GM12878 (cell line): Measurements from ENCODE around the gene ACOX1.

Experiments
- BRCA1 ChIP-seq: IDR thresholded peaks from 2 replicates; pipeline ENCODE4 v1.6.1; 2011; ENCODE audit warnings: low read depth, low read length, improper control_type of control experiment
- CEBPB ChIP-seq, 2 experiments: fragments of 150-350 bp in 1 of 2; IDR thresholded peaks; 2 replicates each; pipeline ENCODE4 v1.6.1; 2012 to 2014; ENCODE audit warnings: low read depth in 2 of 2, low read length in 2 of 2, borderline replicate concordance in 1 of 2, inconsistent platforms in 1 of 2
- CHD2 ChIP-seq: IDR thresholded peaks from 2 replicates; pipeline ENCODE4 v1.6.1; 2011; ENCODE audit warnings: low read depth, low read length, improper control_type of control experiment, borderline replicate concordance
- CREM ChIP-seq: IDR thresholded peaks from 2 replicates; pipeline ENCODE4 v1.6.1; 2014; ENCODE audit warnings: antibody characterized with exemption, low read depth
- EZH2 ChIP-seq: IDR thresholded peaks from 2 replicates; pipeline ENCODE4 v1.6.1; 2012; ENCODE audit warnings: low read depth, mild to moderate bottlenecking, control low read depth, inconsistent platforms, low read length, borderline replicate concordance; ENCODE audit not compliant: control insufficient read depth
- FOS ChIP-seq: IDR thresholded peaks from 3 replicates; pipeline ENCODE4 v1.6.1; 2011; ENCODE audit warnings: borderline replicate concordance; ENCODE audit not compliant: insufficient read length; ENCODE audit errors: extremely low read depth
- FOXK2 ChIP-seq: fragments of 450-650 bp; IDR thresholded peaks from 2 replicates; pipeline ENCODE4 v1.6.1; 2017; ENCODE audit warnings: mild to moderate bottlenecking, moderate library complexity
- MTA2 ChIP-seq: fragments of 450-650 bp; IDR thresholded peaks from 2 replicates; pipeline ENCODE4 v1.6.1; 2016; ENCODE audit warnings: low read depth, mild to moderate bottlenecking, moderate library complexity
- POLR2AphosphoS5 ChIP-seq: IDR thresholded peaks from 2 replicates; pipeline ENCODE4 v1.6.1; 2011; ENCODE audit warnings: mild to moderate bottlenecking, low read length, inconsistent platforms
- SMC3 ChIP-seq: IDR thresholded peaks from 2 replicates; pipeline ENCODE4 v1.6.1; 2011; ENCODE audit warnings: low read length, improper control_type of control experiment, borderline replicate concordance
- TF ChIP-seq, protein P1 (sequence below): fragments of 450-650 bp; IDR thresholded peaks from 2 replicates; pipeline ENCODE4 v1.6.1; 2017; ENCODE audit warnings: borderline replicate concordance
- TF ChIP-seq, protein P2 (sequence below), 3 experiments: IDR thresholded peaks in 2 of 3; conservative IDR thresholded peaks in 1 of 3; 2 replicates each; pipeline ENCODE4 v1.5.1; 2011; ENCODE audit warnings: low read depth in 3 of 3, low read length in 3 of 3, mild to moderate bottlenecking in 3 of 3, control low read depth in 2 of 3, moderate library complexity in 2 of 3, inconsistent platforms in 1 of 3, mixed read lengths in 1 of 3; ENCODE audit not compliant: control insufficient read depth in 2 of 3, insufficient read depth in 1 of 3; ENCODE audit errors: extremely low read depth in 1 of 3
- TF ChIP-seq, protein P3 (sequence below): IDR thresholded peaks from 2 replicates; pipeline ENCODE4 v1.6.1; 2012; ENCODE audit warnings: mild to moderate bottlenecking, low read depth, low read length

DNA sequence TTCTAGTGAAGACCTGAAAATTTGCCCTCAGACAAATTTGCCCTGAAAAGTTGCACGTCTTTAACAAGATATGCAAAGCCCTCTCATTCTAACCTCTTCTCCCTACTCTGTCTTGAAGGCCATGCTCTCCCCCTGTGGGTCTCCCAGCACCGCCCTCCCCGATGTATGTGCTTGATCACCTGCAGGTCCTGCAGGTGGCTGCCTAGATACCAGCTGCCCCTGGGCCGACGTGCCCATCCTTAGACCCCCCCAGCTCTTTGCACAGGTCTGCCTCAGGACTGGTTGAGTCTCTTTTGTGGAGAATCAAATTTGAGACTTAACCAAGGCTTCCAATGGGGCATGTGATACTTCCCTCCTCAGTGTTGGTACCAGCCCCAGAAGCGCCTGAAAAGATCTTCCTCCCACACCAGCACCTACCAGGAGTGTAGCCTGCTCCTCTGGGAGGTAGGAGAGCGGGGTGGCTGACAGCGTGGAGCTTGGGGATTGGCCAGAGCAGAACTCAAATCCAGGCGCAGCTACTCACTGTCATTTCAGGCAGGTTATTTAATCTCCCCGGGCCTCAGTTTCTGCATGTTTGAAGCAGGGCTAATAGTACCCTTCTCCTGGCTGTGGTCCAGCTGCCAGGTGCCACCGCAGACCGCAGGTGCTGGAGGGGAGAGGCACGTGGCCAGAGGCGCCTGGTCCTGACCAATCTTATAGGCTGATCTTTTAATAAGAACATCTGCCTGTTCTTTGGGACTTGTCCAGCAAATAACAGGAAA lies 69.7 kb downstream of the ACOX1 start:
- TF ChIP-seq FOXK2 (no peak), POLR2AphosphoS5 (no peak), CEBPB (IDR thresholded peaks at IDR 0.05; ENCODE audit: borderline replicate concordance in 1 of 2, low read depth in 2 of 2, low read length in 2 of 2) (no peak), BRCA1 (no peak), CHD2 (no peak), SMC3 (no peak), MTA2 (no peak), CREM (no peak), FOS (no peak), EZH2 (no peak)
- TF ChIP-seq, protein P1, sequence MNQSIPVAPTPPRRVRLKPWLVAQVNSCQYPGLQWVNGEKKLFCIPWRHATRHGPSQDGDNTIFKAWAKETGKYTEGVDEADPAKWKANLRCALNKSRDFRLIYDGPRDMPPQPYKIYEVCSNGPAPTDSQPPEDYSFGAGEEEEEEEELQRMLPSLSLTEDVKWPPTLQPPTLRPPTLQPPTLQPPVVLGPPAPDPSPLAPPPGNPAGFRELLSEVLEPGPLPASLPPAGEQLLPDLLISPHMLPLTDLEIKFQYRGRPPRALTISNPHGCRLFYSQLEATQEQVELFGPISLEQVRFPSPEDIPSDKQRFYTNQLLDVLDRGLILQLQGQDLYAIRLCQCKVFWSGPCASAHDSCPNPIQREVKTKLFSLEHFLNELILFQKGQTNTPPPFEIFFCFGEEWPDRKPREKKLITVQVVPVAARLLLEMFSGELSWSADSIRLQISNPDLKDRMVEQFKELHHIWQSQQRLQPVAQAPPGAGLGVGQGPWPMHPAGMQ, result no peak
- TF ChIP-seq, protein P2, sequence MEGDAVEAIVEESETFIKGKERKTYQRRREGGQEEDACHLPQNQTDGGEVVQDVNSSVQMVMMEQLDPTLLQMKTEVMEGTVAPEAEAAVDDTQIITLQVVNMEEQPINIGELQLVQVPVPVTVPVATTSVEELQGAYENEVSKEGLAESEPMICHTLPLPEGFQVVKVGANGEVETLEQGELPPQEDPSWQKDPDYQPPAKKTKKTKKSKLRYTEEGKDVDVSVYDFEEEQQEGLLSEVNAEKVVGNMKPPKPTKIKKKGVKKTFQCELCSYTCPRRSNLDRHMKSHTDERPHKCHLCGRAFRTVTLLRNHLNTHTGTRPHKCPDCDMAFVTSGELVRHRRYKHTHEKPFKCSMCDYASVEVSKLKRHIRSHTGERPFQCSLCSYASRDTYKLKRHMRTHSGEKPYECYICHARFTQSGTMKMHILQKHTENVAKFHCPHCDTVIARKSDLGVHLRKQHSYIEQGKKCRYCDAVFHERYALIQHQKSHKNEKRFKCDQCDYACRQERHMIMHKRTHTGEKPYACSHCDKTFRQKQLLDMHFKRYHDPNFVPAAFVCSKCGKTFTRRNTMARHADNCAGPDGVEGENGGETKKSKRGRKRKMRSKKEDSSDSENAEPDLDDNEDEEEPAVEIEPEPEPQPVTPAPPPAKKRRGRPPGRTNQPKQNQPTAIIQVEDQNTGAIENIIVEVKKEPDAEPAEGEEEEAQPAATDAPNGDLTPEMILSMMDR (IDR thresholded peaks at IDR 0.05 in 2 of 3, conservative IDR thresholded peaks at IDR 0.05 in 1 of 3; ENCODE audit: control insufficient read depth in 2 of 3, extremely low read depth in 1 of 3, insufficient read depth in 1 of 3, low read depth in 3 of 3, low read length in 3 of 3), result no peak
- TF ChIP-seq, protein P3, sequence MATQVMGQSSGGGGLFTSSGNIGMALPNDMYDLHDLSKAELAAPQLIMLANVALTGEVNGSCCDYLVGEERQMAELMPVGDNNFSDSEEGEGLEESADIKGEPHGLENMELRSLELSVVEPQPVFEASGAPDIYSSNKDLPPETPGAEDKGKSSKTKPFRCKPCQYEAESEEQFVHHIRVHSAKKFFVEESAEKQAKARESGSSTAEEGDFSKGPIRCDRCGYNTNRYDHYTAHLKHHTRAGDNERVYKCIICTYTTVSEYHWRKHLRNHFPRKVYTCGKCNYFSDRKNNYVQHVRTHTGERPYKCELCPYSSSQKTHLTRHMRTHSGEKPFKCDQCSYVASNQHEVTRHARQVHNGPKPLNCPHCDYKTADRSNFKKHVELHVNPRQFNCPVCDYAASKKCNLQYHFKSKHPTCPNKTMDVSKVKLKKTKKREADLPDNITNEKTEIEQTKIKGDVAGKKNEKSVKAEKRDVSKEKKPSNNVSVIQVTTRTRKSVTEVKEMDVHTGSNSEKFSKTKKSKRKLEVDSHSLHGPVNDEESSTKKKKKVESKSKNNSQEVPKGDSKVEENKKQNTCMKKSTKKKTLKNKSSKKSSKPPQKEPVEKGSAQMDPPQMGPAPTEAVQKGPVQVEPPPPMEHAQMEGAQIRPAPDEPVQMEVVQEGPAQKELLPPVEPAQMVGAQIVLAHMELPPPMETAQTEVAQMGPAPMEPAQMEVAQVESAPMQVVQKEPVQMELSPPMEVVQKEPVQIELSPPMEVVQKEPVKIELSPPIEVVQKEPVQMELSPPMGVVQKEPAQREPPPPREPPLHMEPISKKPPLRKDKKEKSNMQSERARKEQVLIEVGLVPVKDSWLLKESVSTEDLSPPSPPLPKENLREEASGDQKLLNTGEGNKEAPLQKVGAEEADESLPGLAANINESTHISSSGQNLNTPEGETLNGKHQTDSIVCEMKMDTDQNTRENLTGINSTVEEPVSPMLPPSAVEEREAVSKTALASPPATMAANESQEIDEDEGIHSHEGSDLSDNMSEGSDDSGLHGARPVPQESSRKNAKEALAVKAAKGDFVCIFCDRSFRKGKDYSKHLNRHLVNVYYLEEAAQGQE, result no peak
